Ovary (tissue), 3 donors: ENCODE measurements around the gene FAM83B.

ENCODE experiments used
- CTCF ChIP-seq, 3 donors: fragments of 450-650 bp in 2 of 3; fragments of 200-600 bp in 1 of 3; IDR thresholded peaks; one replicate each; pipeline versions ENCODE4 v1.5.1 to v1.8.0; 2016 to 2022; ENCODE audit warnings: antibody characterized with exemption in 3 of 3, mild to moderate bottlenecking in 1 of 3
- EP300 ChIP-seq: sonication (generic); formaldehyde crosslinking; IDR thresholded peaks from one replicate; pipeline ENCODE4 v1.6.1; 2017; ENCODE audit warnings: antibody characterized with exemption
- POLR2A ChIP-seq: fragments of 450-650 bp; IDR thresholded peaks from one replicate; pipeline ENCODE4 v1.6.1; 2017; ENCODE audit warnings: antibody characterized with exemption, mild to moderate bottlenecking, moderate library complexity
- donor health status: DM: no; HTN: no; CAD: no.

- TF ChIP-seq CTCF (IDR thresholded peaks at IDR 0.05) (no peak), POLR2A (no peak), EP300 (no peak)
Measured at GRCh38 chr6:54981647-54982046, 135.1 kb downstream of the FAM83B start.
